ENCODE results near the gene SEPTIN1. TPM values are rescaled to one million over a fixed set of nuclear protein-coding genes. Genes with fewer than 3 reads are reported as not detected.
"Not testable (repeated sequence)": the region's sequence is repeated elsewhere in the genome, so short reads cannot be mapped to it uniquely, and the experiment has no call there.

Gene SEPTIN1
- total RNA-seq, 1 donor from 2014 or later = 0.38 TPM

GRCh38 chr16:30350134-30350871 is 32.1 kb downstream of the SEPTIN1 start:
- DNase-seq (ENCODE audit: low read depth) = no peak
- H3K36me3 ChIP-seq (ENCODE audit: control insufficient read depth, insufficient read depth, low read length) = peaks cover 4% of the 10 kb centered on the region

GRCh38 chr16:30349675-30350074 is 32.7 kb downstream of the SEPTIN1 start:
- TF ChIP-seq CTCF (IDR thresholded peaks at IDR 0.05; ENCODE audit: insufficient read depth, low read length, poor library complexity, severe bottlenecking) = no peak
- Histone ChIP-seq H3K27me3 (ENCODE audit: control insufficient read depth, insufficient read depth, low read length) (no peaks in the 10 kb centered on the region), H3K36me3 (ENCODE audit: control insufficient read depth, insufficient read depth, low read length) (peaks cover 4% of the 10 kb centered on the region), H3K4me3 (ENCODE audit: low read depth, low read length) (no peak overlapping the region)
- DNase-seq (ENCODE audit: low read depth) = no peak

More at GRCh38 chr16:30350134-30350871, 32.1 kb downstream of the SEPTIN1 start:
- TF ChIP-seq CTCF (IDR thresholded peaks at IDR 0.05; ENCODE audit: insufficient read depth, low read length, poor library complexity, severe bottlenecking) = no peak
- Histone ChIP-seq H3K27me3 (ENCODE audit: control insufficient read depth, insufficient read depth, low read length) (no peaks in the 10 kb centered on the region), H3K4me3 (ENCODE audit: low read depth, low read length) (no peak overlapping the region)

- Histone ChIP-seq H3K27me3 (ENCODE audit: control insufficient read depth, insufficient read depth, low read length) (no peaks in the 10 kb centered on the region), H3K4me3 (ENCODE audit: low read depth, low read length) (no peak overlapping the region), H3K36me3 (ENCODE audit: control insufficient read depth, insufficient read depth, low read length) (peaks cover 4% of the 10 kb centered on the region)
- no peak for TF ChIP-seq CTCF (IDR thresholded peaks at IDR 0.05; ENCODE audit: insufficient read depth, low read length, poor library complexity, severe bottlenecking)
- no peak for DNase-seq (ENCODE audit: low read depth)
These were observed 33.4 kb downstream of the SEPTIN1 start for GRCh38 chr16:30348929-30349328.

GRCh38 chr16:30348113-30348512 is 34.2 kb downstream of the SEPTIN1 start:
- DNase-seq (ENCODE audit: low read depth) = no peak
- H3K36me3 ChIP-seq (ENCODE audit: control insufficient read depth, insufficient read depth, low read length) = peaks cover 4% of the 10 kb centered on the region
- TF ChIP-seq CTCF (IDR thresholded peaks at IDR 0.05; ENCODE audit: insufficient read depth, low read length, poor library complexity, severe bottlenecking) = no peak
- H3K27me3 ChIP-seq (ENCODE audit: control insufficient read depth, insufficient read depth, low read length) = no peaks in the 10 kb centered on the region
- H3K4me3 ChIP-seq (ENCODE audit: low read depth, low read length) = no peak overlapping the region

GRCh38 chr16:30346286-30346685 is 36.1 kb downstream of the SEPTIN1 start:
- H3K36me3 ChIP-seq (ENCODE audit: control insufficient read depth, insufficient read depth, low read length) = peaks cover 3% of the 10 kb centered on the region
- no peaks in the 10 kb centered on the region for H3K27me3 ChIP-seq (ENCODE audit: control insufficient read depth, insufficient read depth, low read length)
- no peak overlapping the region for H3K4me3 ChIP-seq (ENCODE audit: low read depth, low read length)
- no peak for TF ChIP-seq CTCF (IDR thresholded peaks at IDR 0.05; ENCODE audit: insufficient read depth, low read length, poor library complexity, severe bottlenecking)
- no peak for DNase-seq (ENCODE audit: low read depth)

- DNase-seq (ENCODE audit: low read depth); H3K4me3 ChIP-seq (ENCODE audit: low read depth, low read length); H3K27me3 ChIP-seq (ENCODE audit: control insufficient read depth, insufficient read depth, low read length); H3K36me3 ChIP-seq (ENCODE audit: control insufficient read depth, insufficient read depth, low read length): not testable (repeated sequence)
These were observed 38.9 kb downstream of the SEPTIN1 start for GRCh38 chr16:30343491-30343820.
